Activated CD4-positive, alpha-beta T cell treated with anti-CD3 and anti-CD28 coated beads, Interleukin-2, amount 10 ng/mL, durations not matched to agents 24 days and 14 days (primary cell): ENCODE data around the gene ADAMTS12. TPM values are rescaled to one million over a fixed set of nuclear protein-coding genes. Genes with fewer than 3 reads are reported as not detected.

Source experiments
- DNase-seq: peaks from one replicate; pipeline ENCODE4 v3.0.0; 2022
- H3K27ac Mint-ChIP-seq: one replicate; pipeline ENCODE4 v1.8.0; 2022; ENCODE audit warnings: mild to moderate bottlenecking, mixed read lengths
- H3K27me3 Mint-ChIP-seq: one replicate; pipeline ENCODE4 v1.8.0; 2022; ENCODE audit warnings: mixed read lengths
- H3K36me3 Mint-ChIP-seq: one replicate; pipeline ENCODE4 v1.8.0; 2022; ENCODE audit warnings: low read depth, mild to moderate bottlenecking, mixed read lengths
- H3K4me1 Mint-ChIP-seq: one replicate; pipeline ENCODE4 v1.8.0; 2021; ENCODE audit warnings: mixed read lengths
- H3K4me3 Mint-ChIP-seq: one replicate; pipeline ENCODE4 v1.8.0; 2022; ENCODE audit warnings: mild to moderate bottlenecking, moderate library complexity, mixed read lengths
- H3K9me3 Mint-ChIP-seq: one replicate; pipeline ENCODE4 v1.8.0; 2021; ENCODE audit warnings: mixed read lengths
- intact Hi-C: fragments of 100-400 bp; cut with micrococcal nuclease; formaldehyde crosslinking; loops from one replicate; pipeline ENCODE4 v1.15.1; 2023
- total RNA-seq: library from RNA; stranded (reverse); gene quantifications from 2 replicates; pipeline ENCODE4 v1.2.3, GENCODE V29; 2022

The ADAMTS12 gene
- total RNA-seq, 1 donor from 2014 or later = not detected

DNA sequence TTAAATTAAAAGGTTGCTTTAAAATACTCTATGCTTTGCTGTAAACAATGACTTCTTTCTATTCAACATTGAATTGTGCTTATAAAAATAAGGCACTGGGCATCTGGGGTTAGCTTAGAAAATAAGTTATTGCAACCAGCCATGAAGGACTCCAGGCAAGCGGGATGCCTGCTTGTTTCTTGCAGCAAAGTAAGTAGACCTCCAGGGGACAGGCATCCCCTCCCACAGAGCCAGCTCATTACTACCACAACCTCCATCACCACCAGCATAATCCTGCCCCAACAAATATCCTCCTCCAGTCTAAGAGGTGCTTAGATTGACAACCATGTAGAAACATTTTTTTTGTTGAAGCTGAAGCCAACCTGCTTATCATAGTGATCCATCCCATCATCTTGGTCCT lies 260.7 kb downstream of the ADAMTS12 start:
- no peak overlapping the region for H3K4me3 Mint-ChIP-seq
- H3K9me3 Mint-ChIP-seq = no peaks in the 10 kb centered on the region
- DNase-seq = no peak
- H3K27me3 Mint-ChIP-seq = no peaks in the 10 kb centered on the region
- no peaks in the 10 kb centered on the region for H3K4me1 Mint-ChIP-seq
- no peak overlapping the region for H3K27ac Mint-ChIP-seq
- no peaks in the 10 kb centered on the region for H3K36me3 Mint-ChIP-seq
- intact Hi-C loops = no loop called here

DNA sequence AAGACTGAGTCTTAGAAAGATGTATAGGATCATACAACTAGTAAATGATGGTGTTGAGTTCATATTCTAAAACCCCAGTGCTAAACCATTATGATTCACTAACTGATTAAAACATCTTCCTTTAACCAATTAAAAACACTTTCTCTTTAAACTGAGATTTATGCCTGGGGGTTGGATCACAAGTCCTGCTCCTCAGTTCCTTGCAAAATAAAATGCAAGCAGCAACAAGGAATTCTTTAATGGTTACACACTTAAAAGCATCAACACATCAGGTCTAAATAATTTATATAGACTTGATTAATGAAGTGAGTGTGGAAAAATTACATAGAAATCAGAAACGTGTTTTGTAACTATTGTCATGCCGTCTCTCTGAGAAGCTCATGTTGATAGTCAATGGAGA lies 261.8 kb downstream of the ADAMTS12 start:
- Mint-ChIP-seq H3K4me3 (no peak overlapping the region), H3K27ac (no peak overlapping the region), H3K27me3 (no peaks in the 10 kb centered on the region), H3K9me3 (no peaks in the 10 kb centered on the region), H3K36me3 (no peaks in the 10 kb centered on the region), H3K4me1 (no peaks in the 10 kb centered on the region)
- DNase-seq = no peak
- intact Hi-C loops = no loop called here

DNA sequence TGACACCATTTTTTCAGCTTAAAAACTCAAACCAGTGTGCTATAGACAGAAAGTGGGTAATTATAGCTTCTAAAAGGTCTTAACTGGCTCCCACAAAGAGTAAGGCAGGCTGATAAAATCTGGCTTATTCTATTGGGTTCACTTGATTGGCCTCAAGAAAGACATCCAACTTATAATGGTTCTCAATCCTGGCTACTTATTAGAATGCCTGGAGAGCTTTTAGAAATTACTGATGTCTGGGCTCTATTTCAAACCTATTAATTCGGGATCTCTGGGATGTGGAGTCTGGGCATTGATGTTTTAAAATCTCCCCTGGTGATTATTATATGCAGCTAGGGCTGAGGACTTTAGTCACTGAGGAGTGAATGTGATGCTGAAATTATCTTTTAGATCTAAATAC lies 263.0 kb downstream of the ADAMTS12 start:
- Mint-ChIP-seq H3K9me3 (no peaks in the 10 kb centered on the region), H3K27ac (no peak overlapping the region), H3K4me3 (no peak overlapping the region), H3K36me3 (no peaks in the 10 kb centered on the region), H3K27me3 (no peaks in the 10 kb centered on the region), H3K4me1 (no peaks in the 10 kb centered on the region)
- no peak for DNase-seq
- intact Hi-C loops = no loop called here

DNA sequence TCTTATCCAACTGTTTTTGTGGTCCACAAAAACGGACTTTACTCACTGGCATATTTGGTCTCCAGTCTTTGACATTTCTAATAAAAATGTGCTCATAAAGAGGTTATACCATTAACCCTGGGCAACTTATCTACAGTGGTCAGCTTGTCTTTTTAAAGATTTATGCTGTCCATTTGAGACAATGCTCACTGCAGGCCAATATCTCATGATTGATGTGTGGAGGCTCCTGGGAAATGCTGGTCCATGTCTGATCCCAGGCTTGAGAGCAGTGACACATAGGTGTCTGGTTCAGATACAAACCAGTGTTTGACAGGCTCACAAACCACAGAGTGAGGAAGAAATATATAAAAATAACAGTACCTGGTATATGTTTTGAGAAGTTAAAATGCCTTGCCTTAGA lies 270.3 kb downstream of the ADAMTS12 start:
- DNase-seq = no peak
- Mint-ChIP-seq H3K9me3 (no peaks in the 10 kb centered on the region), H3K4me3 (no peak overlapping the region), H3K4me1 (no peaks in the 10 kb centered on the region), H3K27ac (no peak overlapping the region), H3K27me3 (no peaks in the 10 kb centered on the region), H3K36me3 (no peaks in the 10 kb centered on the region)
- intact Hi-C loops = no loop called here

DNA sequence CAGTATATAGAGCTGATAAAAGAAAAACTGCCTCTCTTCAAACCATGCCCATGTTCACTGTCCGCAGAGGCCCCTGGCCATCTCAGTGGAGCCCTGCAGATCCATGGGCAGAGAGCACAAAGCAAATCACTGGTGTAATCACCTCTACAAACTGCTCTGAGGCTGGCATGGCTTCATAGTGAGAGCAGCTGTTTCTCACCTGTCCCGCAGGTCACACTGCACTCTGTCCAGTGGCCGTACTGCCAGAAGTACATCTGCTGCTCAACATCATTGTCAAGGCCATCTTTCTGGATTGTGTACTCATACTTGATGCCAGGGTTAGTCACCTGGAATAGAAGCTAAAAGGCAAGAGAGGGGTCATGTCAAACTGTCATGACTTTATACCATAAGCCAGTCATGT lies 277.8 kb downstream of the ADAMTS12 start:
- Mint-ChIP-seq H3K36me3 (no peaks in the 10 kb centered on the region), H3K27ac (no peak overlapping the region), H3K9me3 (no peaks in the 10 kb centered on the region), H3K27me3 (no peaks in the 10 kb centered on the region), H3K4me1 (no peaks in the 10 kb centered on the region), H3K4me3 (no peak overlapping the region)
- no peak for DNase-seq
- intact Hi-C loops = no loop called here

DNA sequence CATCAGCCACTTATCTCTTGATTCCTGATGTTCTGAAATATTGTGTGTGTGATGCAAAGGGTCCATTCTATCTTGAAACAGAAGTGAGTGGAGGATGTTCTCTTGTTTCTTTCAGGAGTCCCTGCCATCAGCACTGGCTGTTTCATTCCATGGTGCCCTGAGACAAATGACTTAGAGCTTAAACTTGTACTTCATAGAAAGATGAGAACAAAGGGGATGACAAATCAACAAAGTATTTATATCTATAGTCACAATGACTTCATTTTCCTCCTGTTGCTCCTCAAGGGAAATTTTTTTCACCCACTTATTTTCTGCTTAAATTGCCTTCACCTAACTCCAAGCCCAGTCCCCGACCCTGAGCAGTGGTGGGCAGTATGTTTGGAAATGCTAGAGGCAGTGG lies 279.4 kb downstream of the ADAMTS12 start:
- Mint-ChIP-seq H3K27ac (no peak overlapping the region), H3K9me3 (no peaks in the 10 kb centered on the region), H3K36me3 (no peaks in the 10 kb centered on the region), H3K27me3 (no peaks in the 10 kb centered on the region), H3K4me3 (no peak overlapping the region), H3K4me1 (no peaks in the 10 kb centered on the region)
- DNase-seq = no peak
- intact Hi-C loops = no loop called here

DNA sequence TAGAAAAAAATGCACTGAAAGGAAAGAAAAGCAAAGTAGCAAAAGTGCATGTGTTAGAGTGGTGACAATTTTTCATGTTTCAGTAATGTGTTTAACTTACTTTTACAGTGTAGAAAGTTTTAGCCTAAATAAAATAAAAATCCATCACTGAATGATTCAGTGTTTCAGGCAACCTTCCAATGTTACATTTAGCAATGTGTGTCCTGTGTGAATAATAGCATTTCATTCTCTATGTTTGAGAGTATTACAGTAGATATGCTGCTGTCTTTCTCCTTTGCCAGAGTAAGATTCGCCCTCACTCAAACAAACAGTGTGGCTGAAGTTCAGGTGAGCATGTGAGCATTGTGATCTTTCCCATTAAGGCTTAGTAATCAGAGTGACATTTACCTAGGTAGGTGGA lies 279.9 kb downstream of the ADAMTS12 start:
- Mint-ChIP-seq H3K27me3 (no peaks in the 10 kb centered on the region), H3K9me3 (no peaks in the 10 kb centered on the region), H3K36me3 (no peaks in the 10 kb centered on the region), H3K4me3 (no peak overlapping the region), H3K4me1 (no peaks in the 10 kb centered on the region), H3K27ac (no peak overlapping the region)
- no peak for DNase-seq
- intact Hi-C loops = no loop called here

DNA sequence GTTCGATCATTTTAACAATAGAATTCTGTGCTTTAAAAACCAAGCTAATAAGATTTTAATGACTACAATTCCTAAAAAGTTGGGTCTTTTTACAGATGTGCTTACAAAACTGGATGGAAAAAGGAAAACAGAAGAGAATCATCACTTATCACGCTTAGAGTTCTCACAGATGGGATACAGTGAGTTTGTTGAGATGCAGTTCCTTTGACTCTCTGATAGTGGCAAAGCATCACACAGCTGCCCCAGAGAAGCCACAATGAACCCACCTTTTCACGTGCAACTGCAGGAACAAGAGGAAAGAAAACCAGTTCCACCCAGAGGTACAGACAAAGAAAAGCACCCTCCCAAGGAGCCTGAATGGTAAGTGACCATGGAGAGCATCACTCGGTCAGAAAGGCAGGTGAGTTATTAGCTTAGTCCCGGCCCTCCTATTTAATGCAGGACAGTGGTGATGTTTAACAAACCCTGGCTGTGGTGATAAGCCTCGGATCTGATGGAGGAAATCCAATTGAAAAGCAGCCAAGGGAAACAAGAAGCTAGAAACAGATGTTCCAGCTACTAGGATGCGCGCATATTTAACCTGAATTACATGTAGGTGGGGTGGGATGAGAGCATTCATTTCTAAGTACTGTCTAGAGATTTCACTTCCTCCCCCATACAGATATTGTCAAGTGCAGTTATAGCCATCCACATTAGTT lies 283.3 kb downstream of the ADAMTS12 start:
- Mint-ChIP-seq H3K4me1 (no peaks in the 10 kb centered on the region), H3K36me3 (no peaks in the 10 kb centered on the region), H3K9me3 (no peaks in the 10 kb centered on the region), H3K27ac (no peak overlapping the region), H3K4me3 (no peak overlapping the region), H3K27me3 (peaks cover 2% of the 10 kb centered on the region)
- DNase-seq = no peak
- intact Hi-C loops = no loop called here

DNA sequence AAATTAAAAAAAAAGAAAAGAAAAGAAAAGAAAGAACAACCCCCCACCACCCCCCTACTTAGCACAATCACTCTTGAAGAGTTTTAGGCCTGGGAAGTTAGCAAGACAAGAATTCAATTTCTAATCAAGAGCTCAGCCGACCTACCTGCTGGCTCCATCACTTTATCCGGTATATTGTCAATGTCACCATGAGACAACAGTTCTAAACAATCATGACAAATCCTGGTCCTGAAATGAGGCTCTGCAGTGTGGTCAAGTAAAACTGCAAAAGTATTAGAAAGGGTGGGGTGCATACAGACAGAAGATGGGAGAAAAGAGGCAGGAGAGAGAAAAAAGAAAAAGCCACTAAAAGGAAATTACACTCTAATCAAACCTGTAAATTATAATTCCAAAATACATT lies 287.3 kb downstream of the ADAMTS12 start:
- Mint-ChIP-seq H3K27me3 (peaks cover 2% of the 10 kb centered on the region), H3K27ac (no peak overlapping the region), H3K4me3 (no peak overlapping the region), H3K9me3 (no peaks in the 10 kb centered on the region), H3K4me1 (no peaks in the 10 kb centered on the region), H3K36me3 (no peaks in the 10 kb centered on the region)
- DNase-seq = no peak
- intact Hi-C loops = no loop called here

DNA sequence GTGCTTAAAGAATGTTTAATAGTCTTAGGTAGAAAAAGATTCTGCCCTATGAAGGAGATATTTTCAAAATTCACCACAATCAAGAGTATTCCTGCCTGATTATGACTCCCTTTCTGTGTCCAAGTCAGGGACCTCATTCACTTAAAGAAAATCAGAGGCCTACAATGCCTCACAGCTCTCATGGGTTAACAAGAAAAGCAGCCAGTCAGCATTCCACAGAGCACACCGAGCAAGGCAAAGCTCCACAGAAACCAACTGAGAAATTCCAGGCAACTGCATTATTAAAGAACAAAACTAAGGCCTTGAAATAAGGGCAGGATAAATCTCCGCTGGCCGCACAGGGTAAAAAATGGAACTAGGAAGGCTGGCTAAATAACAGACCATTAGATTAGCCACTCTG lies 289.9 kb downstream of the ADAMTS12 start:
- no peaks in the 10 kb centered on the region for H3K9me3 Mint-ChIP-seq
- intact Hi-C loops = no loop called here
- no peaks in the 10 kb centered on the region for H3K36me3 Mint-ChIP-seq
- H3K4me3 Mint-ChIP-seq = no peak overlapping the region
- H3K4me1 Mint-ChIP-seq = no peaks in the 10 kb centered on the region
- DNase-seq = no peak
- no peak overlapping the region for H3K27ac Mint-ChIP-seq
- H3K27me3 Mint-ChIP-seq = peaks cover 2% of the 10 kb centered on the region

DNA sequence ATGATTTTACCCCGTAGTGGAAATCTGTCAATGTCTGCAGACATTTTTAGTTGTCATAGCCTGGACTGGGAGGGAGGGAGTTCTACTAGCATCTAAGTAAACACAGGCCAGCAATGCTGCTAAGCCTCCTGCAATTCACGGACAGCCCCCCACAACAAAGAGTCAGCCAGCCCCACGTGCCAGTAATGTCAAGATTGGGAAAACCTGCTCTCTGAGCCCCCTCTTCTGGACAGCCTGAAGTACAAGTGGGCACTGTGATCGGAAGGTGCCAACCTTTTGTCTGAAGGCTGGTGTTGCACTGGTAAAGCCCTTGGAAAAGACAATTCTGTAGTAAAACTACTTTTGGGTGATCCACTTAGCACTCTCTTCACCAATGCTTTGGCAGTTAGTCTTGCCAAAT lies 296.5 kb downstream of the ADAMTS12 start:
- Mint-ChIP-seq H3K4me3 (no peak overlapping the region), H3K36me3 (no peaks in the 10 kb centered on the region), H3K27ac (no peak overlapping the region), H3K27me3 (no peaks in the 10 kb centered on the region), H3K4me1 (no peaks in the 10 kb centered on the region), H3K9me3 (no peaks in the 10 kb centered on the region)
- intact Hi-C loops = no loop called here
- no peak for DNase-seq

DNA sequence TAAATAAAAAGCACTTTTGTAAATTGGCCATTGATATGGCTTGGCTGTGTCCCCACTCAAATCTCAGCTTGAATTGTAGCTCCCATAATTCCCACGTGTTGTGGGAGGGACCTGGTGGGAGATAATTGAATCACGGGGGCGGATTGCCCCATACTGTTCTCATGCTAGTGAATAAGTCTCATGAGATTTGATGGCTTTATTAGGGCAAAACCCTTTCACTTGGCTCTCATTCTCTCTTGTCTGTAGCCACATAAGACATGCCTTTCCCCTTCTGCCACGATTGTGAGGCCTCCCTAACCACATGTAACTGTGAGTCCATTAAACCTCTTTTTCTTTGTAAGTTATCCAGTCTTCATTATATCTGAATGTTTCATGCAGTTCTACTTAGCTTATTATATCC lies 297.8 kb downstream of the ADAMTS12 start:
- Mint-ChIP-seq H3K27ac (no peak overlapping the region), H3K4me1 (no peaks in the 10 kb centered on the region), H3K4me3 (no peak overlapping the region), H3K36me3 (no peaks in the 10 kb centered on the region), H3K9me3 (no peaks in the 10 kb centered on the region), H3K27me3 (peaks cover 2% of the 10 kb centered on the region)
- intact Hi-C loops = no loop called here
- no peak for DNase-seq

DNA sequence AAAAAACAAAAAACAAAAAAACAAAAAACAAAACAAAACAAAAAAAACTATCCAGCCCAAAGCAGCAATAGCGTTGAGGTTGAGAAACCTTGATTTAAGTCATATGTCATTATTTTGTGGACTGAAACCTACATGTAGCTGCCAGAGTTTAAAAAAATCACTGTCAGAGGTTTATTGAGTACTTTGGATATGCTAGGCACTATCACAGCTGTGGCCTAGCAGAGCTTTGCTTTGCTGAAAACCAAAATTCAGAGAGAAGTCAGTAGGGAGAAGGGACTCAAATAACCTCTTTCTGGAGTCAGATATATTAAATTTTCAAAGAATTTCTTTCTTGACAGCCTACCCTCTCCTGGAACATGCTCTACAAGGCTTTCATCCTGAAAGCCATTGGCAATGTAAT lies 299.5 kb downstream of the ADAMTS12 start:
- Mint-ChIP-seq H3K27ac (no peak overlapping the region), H3K9me3 (no peaks in the 10 kb centered on the region), H3K4me3 (no peak overlapping the region), H3K36me3 (no peaks in the 10 kb centered on the region), H3K4me1 (no peaks in the 10 kb centered on the region), H3K27me3 (peaks cover 2% of the 10 kb centered on the region)
- no peak for DNase-seq
- intact Hi-C loops = no loop called here

DNA sequence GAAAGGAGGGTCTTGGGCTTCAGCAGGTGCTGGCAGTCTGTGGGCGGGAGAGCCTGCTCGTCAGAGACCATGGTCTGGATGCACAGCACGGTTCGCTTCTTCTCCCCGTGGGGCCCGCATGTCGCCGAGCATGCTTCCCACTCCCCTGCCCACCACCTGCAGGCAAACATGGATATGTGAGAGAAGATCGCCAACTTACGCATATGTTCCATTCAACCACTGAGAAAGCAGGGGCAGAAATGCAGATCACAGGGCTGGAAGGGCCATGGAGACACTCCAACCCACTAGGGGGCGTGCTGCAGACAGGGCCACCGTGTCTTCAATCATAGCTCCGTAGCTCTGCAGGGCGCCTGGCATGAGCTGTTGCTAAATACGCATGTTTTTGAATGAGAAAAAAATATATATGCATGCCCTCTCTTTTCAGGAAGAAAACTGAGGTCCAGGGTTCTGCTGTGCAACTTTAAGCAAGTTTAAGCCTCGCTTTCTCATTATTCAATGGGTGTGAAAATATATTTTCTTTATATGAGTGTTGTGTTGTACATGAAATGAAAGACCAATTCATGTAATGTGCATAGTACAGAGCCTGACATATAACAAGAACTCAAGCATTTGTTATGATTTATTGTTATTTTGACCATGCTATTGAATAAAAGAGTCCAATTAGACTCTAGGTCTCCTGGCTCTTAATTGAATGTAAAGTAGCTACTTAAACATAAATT lies 303.0 kb downstream of the ADAMTS12 start:
- no peaks in the 10 kb centered on the region for H3K36me3 Mint-ChIP-seq
- H3K9me3 Mint-ChIP-seq = no peaks in the 10 kb centered on the region
- peak; percentile 81 for DNase-seq
- H3K4me1 Mint-ChIP-seq = no peaks in the 10 kb centered on the region
- intact Hi-C loops = loop anchor here (2.0 kb wide), 1 partner anchor 152 kb away; no protein-coding TSS in a partner anchor
- H3K4me3 Mint-ChIP-seq = no peak overlapping the region
- peaks cover 2% of the 10 kb centered on the region for H3K27me3 Mint-ChIP-seq
- H3K27ac Mint-ChIP-seq = no peak overlapping the region

DNA sequence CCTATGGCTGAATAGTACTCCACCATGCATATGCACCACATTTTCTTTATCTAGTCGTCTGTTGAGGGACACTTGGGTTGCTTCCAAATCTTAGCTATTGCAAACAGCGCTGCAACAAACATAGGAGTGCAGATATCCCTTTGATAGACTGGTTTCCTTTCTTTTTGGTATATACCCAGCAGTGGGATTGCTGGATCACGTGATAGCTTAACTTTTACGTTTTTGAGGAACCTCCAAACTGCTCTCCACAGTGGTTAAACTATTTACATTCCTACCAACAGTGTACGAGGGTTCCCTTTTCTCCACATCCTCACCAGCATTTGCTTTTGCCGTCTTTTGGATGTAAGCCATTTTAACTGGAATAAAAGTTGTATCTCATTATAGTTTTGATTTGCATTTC lies 308.5 kb downstream of the ADAMTS12 start:
- Mint-ChIP-seq H3K36me3 (no peaks in the 10 kb centered on the region), H3K27ac (no peak overlapping the region), H3K4me1 (no peaks in the 10 kb centered on the region), H3K27me3 (no peaks in the 10 kb centered on the region), H3K4me3 (no peak overlapping the region), H3K9me3 (no peaks in the 10 kb centered on the region)
- no peak for DNase-seq
- intact Hi-C loops = no loop called here
